T-helper 1 cell (primary cell): ENCODE measurements around the gene PCDHB1.

Source experiments
- DNase-seq, 5 donors: peaks; one replicate each; pipeline ENCODE4 v3.0.0-alpha.2; 2012 to 2020
- total RNA-seq, 4 donors: gene quantifications; one replicate each; lab custom pipeline; 2026; lab: John Stamatoyannopoulos, UW

Gene PCDHB1, protein sequence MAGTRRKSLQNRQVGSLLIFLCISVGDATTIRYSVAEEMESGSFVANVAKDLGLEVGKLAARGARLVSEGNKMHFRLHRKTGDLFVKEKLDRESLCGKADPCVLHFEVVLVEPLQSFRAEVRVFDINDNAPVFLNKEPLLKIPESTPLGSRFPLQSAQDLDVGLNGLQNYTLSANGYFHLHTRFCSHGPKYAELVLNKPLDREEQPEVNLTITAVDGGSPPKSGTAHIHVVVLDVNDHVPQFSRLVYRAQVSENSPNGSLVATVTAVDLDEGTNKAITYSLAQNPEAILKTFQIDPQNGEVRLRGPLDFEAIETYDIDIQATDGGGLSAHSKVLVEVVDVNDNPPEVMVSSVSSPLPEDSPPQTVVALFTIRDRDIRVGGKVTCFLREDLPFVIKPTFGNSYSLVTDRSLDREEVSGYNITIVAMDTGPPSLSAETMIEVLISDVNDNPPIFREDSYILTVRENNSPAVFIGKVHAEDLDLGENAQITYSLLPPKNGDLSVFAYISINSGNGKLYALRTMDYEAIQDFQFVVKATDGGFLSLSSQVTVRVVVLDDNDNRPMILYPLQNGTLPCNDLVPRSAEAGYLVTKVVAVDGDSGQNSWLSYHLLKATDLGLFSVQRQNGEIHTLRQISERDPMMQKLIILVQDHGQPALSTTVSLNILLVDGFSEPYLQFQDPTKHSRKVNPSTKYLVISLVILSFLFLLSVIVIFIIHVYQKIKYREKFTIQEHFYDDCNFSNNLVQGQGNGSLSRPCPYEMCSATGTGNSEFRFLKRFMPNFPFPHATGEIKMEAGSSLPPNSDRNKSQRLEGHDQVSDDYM
- 0 reads per million in 4 donors for total RNA-seq

DNA sequence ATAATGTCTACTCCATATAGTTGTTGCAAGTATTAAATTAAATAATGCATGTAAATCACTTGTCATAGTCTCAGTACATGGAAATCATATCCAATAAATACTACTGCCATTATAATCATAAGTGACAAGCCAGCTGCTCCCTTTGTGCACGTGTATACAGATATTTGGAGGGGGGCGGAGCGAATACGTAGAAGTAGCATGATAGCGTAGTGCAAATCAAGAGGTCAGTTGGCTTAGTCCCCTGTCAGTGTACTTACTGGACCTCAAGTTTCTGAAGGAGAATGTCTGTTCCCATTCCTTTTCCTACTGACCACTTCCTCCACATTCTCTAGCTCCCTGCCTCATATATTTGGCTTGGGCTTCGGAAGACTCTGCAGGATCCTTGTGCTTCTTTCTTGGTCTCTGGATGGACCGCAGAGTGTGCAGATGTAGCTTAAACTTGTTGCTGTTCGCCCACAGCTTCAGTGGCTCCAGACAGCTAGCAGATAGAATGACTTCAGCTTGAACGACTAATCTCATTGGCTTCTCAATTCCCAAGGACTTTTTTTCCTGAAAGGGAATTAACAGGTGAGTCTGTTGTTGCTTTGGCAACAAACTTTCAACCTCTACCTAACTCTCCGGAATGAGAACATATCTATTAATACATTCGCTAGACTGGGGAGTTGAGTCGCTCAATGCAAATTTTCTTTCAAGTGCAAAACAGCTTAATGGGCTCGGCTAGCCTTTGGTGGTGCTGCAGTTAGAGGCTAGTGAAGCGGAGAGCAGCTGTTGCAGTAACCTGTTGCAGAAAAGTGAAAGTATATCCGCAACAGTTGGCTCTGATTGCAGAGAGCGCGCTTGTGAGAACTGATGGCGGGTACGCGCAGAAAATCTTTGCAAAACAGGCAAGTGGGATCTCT is at the start of gene PCDHB1:
PCDHB1 (plus strand) TSS at position 753 of the 899 bp plus-strand sequence; CDS start at position 850, 97 bp downstream.
- no peak for DNase-seq

DNA sequence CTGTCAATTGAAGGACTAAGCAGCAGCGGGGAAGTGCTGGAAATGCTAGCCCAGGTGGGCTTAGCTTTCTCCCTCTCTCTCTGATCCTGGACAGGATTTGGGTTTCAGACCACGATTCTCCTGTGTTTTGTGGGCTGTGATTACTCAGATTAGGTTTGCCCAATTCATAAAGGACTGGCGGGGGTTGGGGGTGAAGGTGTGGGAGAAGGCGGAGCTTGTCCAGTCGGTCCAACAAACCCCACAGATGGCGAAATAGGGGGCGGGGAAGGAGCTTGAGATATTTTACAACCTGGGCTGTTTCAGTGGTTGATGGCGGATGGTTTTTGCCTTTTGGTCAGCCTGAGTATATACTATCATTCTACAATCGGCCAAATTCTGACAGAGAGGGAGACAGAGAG is 49.7 kb upstream of the PCDHB1 start:
- no peak for DNase-seq

DNA sequence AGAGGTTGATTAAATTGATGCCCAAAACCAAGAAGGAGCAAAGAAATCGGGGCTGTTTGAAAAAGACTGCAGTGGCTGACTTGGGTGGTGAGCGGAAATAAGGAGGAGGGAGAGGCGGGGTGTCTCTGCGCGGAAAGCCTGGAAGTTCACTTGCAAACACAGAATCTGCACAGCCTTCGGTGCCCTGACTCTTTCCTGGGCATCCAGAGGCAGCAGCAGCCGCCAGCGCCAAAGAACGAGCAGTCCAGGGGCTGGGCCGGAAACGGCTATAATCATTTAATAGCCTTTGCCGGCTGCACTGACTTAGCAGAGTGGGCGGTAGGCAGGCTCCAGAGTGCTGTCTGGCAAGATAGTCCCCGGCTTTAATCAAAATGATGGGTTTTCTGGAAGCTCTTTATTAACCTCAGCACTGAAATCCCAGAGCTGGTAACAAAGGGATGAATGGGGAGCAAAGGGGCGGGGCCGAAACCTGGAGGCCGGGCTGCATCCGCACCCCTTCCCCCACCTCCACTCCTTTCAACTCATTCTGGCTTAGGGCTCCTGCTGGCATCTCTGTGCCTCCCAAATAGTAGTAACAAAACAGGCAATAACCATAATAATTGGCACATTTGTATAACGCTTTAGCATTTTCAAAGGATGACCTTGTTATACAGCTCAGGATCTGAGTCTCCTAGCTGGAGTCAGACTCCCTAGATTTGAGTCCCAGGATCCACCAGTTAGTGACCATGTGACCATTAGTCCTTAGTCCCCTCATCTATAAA is 49.1 kb upstream of the PCDHB1 start:
- no peak for DNase-seq

DNA sequence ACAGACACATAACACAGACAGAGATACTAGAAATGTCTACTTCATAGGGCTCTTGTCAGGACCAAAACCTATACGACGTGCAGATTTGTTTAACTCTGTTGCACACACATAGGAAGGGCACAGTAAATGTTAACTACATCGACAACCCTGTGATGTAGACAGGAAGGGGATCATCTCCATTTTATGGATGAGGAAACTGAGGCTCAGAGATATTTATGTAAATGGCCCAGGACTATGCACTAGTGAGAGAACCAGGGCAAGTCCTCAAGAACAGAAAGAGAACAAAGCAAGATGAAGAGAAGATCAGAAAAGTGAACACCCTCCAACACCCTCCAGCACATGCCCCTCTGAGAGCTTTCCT is 48.6 kb upstream of the PCDHB1 start:
- no peak for DNase-seq

DNA sequence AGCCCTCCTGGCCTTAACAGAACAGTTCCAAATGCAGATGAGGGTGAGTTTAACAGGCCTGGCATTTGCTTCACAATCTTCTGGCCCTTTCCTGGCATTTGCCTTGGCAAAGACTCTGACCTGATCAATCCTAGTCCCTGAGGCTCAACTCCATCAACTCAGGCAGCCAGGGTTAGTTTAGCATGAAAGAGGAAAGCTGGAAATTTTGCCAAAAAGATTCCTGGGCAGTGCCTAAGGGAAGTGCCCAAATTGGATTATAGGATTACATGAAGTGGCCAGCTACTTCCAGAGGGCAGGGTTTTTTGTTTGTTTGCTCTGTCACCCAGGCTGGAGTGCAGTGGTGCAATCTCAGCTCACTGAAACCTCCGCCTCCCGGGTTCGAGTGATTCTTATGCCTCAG is 48.1 kb upstream of the PCDHB1 start:
- no peak for DNase-seq

DNA sequence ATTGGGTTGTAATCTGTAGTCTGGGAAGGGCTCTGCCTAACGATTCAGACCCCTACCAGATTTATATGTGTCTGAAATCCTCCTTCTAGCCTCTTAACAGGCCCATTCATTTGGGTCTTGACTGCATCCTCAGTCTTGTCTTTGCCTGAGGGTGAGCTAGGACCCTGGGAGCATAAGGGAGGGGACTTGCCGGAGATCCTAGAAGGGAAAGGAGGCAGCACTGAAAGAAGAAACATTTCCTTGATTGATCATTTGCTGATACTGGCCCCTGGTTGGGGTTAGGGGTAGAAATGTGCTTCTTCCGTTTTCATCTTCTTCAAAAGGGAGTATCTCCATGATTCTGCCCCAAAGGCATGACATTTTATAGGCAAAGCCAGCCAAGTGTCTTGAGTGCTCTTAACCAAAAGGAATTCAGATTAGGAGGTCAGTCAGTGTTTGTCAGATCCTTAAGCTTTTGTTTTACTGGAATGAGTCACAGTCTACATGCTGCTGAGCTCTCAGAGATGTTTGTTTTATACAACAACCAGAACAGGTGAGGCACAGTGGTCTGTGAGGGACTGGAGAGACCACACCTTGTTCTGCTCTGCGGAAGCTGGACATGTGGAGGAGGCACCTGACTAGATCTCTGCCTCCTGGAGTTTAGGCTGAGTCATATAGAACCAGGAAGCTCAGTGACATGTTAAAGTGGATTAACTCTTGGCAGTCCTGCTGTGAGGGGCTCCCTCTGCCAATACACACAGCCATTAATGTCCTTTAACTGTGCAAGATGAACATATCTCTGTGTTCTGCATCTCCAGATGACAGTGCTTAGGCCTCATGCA is 47.2 kb upstream of the PCDHB1 start:
- no peak for DNase-seq

DNA sequence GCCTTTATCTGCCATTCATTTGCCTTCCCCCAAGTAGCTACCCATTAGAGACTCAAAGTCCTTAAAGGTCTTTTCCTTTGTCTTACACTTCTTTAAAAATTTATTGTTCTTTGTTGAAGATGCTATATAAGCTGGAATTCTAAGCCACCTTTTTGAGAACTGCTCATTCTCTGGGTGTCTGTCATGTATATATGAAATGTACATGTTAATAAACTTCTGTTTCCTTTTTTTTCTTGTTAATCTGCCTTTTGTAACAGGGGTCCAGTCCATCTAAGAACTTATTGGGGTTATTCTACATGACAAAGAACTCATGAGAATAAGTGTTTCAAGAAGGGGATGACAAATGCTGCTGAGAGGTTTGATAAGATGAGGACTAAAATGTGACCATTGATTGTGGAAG is 43.4 kb upstream of the PCDHB1 start:
- DNase-seq: no peak

DNA sequence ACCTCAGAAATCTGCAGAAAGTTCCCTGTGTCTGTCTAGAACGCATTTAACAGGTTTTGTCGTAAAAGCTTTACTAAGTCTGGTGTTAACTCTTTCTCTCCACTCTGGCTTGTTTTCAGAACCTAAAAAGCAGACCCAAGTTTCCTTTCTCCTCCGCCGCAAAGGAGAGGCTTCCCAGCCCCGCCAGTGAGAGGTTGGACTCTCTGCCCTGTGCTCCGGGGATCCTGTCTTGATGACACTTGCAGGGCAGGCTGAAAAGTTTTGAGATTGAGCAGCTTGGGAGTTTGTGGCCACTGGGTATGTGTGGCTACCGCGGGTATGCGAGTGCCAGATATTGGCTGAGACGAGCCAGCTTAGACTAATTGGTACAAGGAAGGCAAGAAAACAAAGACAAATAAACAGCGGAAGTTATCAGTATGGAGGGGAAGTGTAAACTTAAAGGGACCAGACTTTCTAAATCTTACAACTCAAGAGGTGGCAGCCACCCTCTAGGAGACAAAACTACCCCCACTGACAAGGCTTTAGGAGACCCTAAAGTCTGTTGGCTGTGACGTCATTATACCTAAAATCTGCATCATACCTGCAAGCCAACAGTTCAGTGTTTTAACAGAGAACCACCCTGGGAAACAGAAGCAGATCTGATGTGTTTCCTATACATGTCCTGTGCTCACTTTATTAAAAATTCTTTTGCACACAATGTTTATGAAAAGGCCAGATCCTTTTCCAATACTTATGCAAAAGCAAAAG is 41.0 kb upstream of the PCDHB1 start:
- no peak for DNase-seq

DNA sequence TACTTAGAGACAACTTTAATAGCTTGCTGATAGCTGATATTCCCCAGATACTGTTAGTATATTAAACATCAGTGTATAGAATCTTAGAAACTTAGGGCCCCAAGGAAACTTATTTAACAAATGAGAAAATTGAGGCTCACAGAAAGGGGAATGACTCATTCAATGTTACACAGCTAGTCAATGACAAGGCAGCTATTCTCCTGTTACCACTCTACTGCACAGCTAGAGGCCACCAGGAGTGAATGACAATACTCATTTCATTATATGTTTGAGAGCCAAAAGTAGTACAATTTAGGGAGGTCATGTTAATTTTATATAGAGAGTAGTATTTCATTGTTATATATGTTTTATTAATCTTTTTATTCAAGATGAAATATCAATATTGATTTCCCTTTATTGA is 33.2 kb upstream of the PCDHB1 start:
- DNase-seq: no peak

DNA sequence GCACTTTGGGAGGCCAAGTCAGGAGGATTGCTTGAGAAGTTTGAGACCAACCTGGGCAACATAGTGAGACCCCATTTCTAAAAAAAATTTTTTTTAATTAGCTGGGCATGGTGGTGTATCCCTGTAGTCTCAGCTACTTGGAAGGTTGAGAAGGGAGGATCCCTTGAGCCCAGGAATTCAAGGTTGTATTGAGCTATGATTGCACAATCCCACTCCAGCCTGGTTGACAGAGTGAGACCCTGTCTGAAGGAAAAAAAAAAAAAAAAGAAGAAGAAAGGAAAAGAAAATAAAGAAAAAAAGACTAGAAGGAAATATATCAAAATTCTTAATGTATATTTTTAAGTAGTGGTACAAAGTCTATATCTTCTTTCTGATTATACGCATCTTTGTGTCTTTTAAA is 28.8 kb upstream of the PCDHB1 start:
- no peak for DNase-seq

DNA sequence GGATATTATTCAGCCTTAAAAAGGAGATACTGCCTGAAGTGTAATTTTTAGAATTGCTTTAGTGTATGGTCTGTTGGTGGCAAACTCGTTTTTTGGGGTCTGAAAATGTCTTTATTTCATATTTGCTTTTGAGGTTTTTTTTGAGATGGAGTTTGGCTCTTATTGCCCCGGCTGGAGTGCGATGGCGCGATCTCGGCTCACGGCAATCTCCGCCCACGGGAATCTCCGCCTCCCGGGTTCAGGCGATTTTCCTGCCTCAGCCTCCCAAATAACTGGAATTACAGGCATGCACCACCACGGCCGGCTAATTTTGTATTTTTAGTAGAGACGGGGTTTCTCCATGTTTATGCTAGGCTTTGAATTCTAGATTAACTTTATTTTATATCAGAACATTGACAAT is 20.2 kb upstream of the PCDHB1 start:
- no peak for DNase-seq

DNA sequence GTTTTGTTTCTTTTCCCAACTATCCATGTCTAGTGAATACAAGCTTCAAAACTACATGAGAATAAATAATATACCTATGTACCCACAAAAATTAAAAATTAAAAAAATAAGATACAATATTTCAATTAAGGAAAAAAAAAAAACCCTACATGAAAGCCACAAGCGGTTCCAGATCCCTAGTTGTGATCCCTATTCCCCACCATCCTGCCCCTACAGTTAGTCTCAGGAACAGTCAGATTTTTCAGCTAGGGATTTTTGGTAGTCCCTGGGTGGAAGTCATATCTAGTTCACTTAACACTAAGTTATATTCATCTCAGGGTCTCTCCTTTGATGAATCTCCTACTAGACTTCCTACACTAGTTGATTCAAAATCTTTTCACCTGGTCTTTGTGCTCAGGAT is 18.5 kb upstream of the PCDHB1 start:
- no peak for DNase-seq

DNA sequence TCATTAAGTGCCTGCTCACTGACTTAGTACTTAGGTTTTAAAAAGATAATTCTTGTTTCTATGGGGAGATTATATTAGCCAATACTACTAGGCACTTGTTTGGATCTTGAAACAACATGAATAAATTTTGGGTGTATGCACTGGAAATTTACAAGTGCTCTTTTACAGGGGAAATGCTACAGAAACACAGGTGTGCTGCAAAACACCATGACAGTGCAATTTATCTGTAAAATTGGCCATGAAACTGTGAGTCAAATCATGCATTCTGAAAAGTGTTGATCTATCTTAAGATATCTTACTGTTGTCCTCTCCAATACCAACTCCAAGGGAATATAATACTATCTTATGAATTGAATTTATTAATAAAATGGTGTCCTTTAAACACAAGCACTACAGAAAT is 12.1 kb upstream of the PCDHB1 start:
- no peak for DNase-seq

DNA sequence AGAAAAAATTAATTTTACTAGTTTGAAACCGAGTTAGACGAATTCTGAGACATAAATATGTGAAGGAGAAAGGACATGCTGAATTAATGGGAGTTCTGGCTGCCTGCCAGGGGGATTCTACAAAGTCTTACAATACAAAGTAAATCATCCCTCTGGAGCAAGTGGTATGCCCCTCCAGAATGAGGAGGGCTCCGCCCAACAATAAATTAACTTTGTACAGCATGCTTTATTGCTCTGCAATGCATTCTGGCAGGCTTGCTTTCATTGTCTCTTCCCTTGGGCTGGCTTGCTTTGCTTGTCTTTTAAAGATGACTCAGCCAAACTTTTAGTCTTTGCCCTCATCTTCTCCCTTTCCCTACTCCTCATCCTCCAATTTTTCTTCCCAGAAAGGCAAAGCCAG is 11.7 kb upstream of the PCDHB1 start:
- DNase-seq: no peak

DNA sequence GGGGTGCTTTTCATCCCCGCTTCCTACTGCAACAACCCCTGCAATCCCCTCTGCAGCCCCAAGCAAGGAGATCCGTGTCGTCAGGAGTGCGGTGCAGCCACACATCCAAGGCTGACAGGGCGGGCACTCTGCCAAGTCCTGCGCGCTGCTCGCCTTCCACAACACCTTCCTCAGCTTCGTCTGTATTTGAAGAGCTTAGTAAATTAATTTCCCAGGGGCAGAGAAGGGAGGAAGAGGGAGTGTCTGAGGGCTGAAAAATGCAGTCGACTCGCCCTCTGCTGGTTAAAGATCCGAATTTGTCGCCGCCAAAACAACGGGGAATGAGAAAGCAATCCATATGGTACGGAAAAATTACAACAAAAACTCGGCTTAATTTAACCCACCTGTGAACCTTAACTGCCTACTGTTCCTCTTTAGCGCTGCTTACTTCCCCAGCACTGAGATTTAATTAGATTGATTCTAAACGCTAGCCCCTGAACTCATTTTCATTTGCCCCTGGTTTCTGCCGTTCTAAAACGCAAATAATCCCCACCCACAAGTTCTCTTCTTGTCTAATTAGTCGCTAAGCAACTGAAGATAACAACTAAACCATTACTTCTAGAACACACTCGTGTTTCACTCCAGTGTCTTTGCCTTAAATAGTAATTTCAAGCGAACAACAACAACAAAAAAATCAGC is 10.9 kb upstream of the PCDHB1 start:
- DNase-seq: no peak

DNA sequence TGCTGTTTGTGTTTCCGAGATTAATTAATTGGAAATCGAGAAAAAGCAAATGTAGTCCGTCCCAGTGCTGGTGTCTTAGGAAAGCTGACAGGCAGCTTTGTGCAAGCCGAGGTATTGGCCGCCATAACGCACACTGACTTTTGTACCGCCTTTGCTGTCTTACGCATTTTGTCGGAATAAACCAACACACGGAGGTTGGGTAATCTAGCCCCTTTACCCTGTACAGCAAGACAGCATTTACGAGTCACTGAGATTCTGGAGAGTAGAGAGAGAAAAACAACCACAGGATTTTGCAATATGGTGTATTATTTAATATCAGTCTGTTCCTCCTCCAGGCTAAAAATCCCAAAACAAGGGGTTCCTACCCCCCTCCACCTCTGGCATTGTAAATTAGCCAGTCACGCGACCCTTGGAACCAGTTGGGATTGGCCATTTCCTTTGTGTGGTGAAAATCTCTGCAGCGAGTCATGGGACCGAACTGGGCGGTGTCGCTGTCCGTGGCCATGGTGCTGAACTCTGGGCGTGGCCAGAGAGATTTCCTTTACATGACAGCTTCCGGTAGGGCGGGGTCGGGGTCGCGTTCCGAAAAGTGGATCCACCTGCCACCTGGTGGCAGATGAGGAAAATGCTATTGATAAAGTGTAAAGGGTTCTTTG is 10.3 kb upstream of the PCDHB1 start:
- peak; percentile 13 to 68 (median 38) for DNase-seq

DNA sequence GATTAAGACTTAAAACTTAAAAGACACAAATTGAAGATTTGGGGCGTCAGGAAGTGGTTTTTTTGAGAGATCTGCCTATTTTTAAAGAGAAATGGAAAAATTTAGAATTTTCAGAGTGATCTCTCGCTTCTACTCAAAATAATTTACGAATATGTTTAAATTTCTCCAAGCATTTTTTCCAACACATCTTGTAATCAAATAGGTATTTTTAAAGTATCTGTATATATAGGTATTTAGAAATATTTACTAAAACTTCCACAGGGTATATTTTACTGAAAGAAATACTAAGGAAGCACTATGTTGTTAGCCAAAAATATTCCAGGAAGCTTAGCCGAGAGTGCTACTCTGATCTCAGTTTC is 9.8 kb upstream of the PCDHB1 start:
- DNase-seq: no peak

DNA sequence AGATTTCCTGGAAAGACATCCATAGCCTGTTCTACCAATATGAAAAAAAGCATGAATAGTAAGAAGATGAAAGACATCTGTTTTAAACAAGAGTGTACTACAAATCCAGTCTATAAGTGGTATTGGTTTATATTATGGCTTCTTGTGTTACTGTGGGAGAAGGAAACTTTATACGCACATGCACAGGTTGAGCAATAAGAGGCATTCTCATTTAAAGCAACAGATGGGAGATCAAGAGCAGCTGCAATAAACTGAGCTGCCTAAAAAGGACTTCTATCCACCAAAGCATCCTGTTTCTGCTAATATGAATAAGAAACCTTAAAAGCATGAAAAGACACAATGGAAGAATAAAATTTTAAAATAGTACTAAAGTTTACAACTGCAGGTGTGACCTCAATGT is 8.6 kb upstream of the PCDHB1 start:
- DNase-seq: no peak

DNA sequence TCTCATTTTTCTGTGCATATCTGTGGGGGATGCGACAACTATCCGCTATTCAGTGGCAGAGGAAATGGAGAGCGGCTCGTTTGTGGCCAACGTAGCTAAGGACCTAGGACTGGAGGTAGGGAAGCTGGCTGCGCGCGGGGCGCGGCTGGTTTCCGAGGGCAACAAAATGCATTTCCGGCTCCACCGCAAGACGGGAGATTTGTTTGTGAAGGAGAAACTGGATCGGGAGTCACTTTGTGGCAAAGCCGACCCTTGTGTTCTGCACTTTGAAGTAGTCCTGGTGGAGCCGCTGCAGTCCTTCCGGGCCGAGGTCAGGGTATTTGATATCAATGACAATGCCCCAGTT is 320 bp downstream of the PCDHB1 start:
- DNase-seq: no peak

DNA sequence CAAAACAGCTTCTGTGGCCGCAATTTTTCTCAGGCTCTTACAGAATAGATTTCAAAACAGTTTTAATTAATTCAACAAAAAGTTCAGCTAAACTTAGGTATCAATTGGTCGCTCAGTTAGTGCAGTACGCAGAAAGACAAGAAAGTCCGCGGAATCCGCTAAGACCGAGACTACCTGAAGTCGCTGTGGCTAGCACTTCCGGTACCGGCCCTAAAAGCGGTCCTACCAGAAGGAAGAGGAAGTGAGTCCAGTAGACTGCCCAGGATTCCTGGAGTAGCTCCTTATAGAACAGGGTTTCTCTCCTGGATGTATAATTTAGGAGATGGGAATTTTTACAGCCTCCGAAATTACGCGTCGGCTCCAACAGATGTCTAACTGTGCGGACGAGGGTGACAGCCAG is 26.7 kb downstream of the PCDHB1 start:
- DNase-seq: no peak
